ENCODE data around the gene ITGAL.
"Not testable (repeated sequence)": the region's sequence is repeated elsewhere in the genome, so short reads cannot be mapped to it uniquely, and the experiment has no call there.

ITGAL gene

GRCh38 chr16:30493941-30494488 is 21.5 kb downstream of the ITGAL start:
- no peak for DNase-seq

DNA sequence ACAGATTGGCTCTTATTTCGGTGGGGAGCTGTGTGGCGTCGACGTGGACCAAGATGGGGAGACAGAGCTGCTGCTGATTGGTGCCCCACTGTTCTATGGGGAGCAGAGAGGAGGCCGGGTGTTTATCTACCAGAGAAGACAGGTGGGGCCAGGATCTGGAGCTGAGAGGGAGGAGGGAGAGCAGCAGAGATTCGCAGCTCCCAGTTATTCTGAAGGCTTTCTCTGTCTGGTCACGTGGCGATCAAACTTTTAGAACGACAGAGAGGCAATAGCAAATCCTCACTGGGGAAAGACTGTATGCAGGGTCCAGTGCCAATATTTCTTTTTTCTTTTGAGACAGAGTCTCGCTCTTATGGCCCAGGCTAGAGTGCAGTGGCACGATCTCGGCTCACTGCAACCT is 22.2 kb downstream of the ITGAL start:
- no peak for DNase-seq

DNA sequence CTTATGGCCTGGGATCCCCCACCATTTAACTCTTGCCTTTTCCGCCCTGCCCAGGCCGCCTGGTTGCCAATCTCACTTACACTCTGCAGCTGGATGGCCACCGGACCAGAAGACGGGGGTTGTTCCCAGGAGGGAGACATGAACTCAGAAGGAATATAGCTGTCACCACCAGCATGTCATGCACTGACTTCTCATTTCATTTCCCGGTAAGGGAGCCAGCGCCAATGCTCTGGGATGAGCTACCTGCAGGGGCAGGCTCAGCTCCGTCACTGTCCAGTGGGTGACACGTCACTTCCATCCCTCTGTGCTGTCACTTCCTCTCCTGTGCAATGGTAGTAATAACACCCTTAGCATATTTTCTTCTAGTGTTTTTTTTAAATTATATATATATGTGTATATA is 26.7 kb downstream of the ITGAL start:
- DNase-seq: no peak

DNA sequence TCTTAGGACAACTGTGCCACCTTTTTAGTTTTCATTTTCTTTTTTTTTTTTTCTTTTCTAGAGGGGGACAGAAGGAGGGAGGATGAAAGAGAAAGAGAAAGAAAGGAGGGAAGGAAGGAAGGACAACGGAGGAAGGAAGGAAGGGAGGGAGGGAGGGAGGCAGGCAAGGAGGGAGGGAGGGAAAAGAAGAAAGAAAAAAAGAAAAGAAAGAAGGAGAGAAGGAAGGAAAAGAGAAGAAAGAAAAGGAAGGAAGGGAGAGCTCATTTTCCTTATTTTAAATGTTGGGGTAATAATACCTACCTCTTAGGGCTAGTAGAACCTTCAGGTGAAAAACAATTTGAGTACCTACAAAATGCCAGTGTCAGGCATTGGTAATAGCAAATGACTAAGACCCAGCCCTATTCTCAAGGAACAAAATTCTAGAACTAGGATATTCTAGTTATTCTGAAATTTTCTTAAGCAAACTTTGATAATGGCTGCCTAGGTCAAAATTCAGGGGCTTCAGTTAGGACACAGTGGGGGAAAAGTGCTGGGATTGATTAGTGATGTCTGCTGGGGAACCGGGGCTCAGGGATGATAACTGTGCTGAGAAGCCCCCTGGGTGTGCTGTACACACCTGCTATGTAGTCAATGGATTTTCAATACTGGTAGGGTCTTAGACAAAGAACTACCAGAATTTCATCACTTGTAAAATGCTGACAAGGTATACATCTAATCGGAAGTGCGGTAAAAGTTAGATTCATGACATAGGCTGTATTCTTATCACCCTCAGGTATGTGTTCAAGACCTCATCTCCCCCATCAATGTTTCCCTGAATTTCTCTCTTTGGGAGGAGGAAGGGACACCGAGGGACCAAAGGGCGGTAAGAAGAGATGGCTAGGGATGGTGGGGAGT is 31.1 kb downstream of the ITGAL start:
- DNase-seq: no peak

DNA sequence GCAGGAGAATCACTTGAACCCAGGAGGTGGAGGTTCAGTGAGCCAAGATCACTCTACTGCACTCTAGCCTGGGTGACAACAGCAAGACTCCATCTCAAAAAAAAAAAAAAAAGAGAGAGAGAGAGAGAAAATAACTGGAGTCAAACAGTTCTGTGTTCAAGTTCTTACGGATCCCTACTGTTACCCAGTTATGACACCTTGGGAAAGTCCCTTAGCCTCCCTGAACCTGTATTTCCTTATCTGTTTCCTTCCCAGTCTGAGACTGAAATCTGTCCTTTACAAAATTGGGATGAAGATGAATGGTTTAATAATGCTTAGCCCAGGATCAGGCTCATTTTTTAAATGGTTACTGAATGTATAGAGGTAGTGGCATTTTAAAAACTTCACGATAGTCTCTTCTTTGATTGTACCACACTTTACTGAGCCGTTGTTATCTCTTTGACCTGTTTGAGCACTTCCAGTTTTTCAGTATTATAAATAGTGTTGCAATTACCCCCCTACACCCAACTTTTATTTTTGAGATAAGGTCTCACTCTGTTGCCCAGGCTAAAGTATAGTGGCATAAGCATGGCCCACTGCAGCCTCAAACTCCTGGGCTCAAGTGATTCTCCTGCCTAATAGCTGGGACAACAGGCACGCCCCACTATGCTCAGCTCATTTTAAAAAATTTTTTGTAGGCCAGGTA is 36.7 kb downstream of the ITGAL start:
- DNase-seq: no peak

- no peak for DNase-seq
These were observed 37.9 kb downstream of the ITGAL start for GRCh38 chr16:30510376-30510938.

DNA sequence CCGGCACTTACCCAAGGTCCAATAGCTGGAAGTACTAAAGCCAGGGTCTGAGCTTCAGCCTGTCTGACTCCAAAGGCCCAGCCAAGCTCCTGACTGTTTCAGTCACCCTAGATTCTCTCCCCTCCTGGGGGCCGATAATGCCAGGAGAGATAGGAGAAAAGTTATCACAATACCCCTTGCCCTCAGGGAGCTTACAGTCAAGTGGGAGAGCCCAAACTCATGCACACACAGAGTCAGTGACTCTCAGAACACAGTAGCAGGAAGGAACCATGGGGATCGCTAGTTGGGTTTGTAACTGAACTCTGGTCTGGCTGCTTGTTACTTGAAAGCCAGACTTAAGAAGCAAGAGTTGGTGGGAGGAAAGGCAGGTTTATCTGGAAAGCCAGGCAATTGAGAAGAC is 39.0 kb downstream of the ITGAL start:
- no peak for DNase-seq

DNA sequence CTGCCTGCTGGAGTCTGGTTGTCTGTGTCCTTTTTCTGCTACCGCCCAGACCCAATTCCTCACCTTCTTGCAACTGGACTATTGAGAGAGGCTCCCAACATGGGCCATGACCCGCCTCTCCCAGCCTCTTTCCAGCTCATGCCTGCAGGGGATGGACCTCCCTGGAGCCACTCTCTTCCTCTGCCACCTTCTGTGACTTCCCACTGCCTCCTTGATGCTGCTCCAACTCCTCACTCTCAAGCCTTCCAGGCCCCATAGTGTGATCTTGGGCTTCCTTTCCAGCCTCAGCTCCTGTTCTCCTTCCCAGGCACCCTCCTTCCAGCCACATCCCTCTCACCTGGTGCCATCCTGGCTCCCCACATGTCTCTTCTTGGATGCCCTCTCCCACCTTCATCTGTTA is 42.7 kb downstream of the ITGAL start:
- DNase-seq: no peak

DNA sequence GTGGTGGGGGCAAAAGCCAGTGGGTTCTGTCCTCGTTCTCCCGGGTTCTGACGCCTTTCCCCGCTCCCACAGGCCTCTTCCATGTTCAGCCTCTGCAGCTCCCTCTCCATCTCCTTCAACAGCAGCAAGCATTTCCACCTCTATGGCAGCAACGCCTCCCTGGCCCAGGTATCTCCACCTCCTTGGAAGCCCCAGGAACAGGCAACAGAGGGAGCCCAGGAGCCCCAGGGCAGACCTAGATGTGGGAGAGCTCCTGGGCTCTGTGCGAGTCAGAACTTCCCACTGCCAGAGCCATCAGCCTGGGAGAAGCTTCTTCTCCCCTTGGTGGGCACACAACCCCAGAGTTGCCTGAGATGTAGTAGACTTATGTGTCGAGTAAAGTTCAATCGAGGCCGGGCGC is 46.0 kb downstream of the ITGAL start:
- DNase-seq: no peak

- DNase-seq: no peak
These were observed 46.8 kb downstream of the ITGAL start for GRCh38 chr16:30519120-30520049.

DNA sequence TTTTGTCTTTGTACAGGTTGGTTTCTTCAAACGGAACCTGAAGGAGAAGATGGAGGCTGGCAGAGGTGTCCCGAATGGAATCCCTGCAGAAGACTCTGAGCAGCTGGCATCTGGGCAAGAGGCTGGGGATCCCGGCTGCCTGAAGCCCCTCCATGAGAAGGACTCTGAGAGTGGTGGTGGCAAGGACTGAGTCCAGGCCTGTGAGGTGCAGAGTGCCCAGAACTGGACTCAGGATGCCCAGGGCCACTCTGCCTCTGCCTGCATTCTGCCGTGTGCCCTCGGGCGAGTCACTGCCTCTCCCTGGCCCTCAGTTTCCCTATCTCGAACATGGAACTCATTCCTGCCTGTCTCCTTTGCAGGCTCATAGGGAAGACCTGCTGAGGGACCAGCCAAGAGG is 48.9 kb downstream of the ITGAL start:
- no peak for DNase-seq

- DNase-seq: no peak
These were observed 49.5 kb downstream of the ITGAL start for GRCh38 chr16:30521873-30522641.

GRCh38 chr16:30522702-30523463 is 50.3 kb downstream of the ITGAL start:
- DNase-seq: not testable (repeated sequence)

DNA sequence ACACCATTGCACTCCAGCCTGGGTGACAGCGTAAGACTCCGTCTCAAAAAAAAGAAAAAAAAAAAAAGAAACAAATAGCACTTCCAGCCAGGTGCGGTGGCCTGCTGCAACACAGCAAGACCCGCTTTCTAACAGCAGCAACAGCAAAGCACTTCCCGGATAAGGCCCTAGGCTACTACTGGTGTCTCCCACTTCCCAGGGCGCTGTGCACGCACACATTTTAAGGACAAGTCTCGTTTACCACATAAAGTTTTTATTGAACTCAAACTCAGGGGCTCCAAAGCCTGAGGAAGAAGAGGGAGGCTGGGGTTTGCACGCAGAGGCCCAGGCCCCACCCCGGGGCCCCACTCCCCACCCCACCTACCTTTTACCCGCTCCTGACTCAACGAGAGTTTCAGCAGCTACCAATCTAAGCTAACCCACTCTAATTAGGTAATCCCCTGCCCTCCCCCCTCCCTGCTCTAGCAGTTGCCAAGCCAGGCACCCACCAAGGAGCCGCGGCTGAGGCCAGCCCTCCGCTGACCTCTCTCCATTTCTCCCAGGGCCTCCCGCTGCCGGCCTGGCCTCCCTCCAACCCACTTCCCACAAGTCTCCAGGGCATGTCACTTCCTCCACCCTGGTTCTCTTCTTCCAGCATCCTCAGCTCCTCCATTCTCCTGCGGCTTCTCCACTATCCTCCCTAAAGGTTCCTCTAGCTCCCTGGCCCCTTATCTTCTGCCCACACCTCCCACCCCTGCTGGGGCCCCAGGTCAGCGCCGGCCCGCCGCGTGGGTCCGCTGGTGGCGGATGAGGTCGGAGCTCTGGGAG is 51.4 kb downstream of the ITGAL start:
- DNase-seq: no peak

GRCh38 chr16:30524575-30525568 is 52.3 kb downstream of the ITGAL start:
- no peak for DNase-seq

DNA sequence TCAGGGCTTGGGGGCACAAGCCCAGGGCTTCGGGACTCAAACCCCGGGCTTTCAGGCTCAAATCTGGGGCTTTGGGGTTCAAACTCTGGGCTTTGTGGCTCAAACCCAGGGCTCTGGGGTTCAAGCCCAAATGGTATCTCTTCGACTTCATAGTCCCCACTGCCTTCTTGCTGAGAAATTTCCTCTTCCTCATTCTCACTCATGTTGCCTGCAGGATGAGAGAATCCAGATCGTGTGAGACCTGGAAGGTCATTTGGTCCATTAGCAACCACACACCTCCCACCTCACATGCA is 53.2 kb downstream of the ITGAL start:
- DNase-seq: no peak

DNA sequence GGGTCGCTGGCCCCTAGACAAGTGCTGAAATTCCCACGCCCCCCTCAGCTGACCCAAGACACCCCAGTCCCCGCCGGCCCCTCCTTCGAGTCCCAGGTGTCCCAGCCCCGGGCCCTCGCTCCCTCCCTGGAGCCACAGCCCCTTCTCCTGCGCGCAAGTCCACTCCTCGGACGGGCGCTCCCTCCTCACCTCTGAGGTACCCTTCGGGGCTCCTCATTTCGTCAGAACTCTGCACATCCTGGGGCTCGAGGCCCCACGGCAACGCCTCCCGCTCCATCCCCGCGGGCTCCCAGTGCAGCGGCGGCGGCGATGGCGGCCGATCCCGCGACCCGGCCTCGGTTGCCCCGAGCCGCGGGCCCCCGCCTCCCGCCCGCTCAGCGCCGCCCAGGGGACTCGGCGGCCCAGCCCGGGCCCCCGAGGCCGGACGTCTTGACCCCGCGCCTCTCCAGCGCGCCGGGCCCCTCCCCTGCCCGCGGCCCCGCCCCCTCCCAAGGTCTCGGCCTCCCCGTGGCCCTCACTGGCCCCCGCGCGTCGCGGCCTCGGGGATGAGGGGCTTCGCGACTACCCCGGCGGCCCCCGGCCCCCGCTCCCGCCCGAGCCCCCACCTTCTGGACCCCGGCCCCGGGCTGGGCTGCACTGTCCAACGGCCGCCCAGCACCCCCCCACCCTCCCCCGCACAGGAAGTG is 53.7 kb downstream of the ITGAL start, which contains the start of gene ZNF768:
Gene ZNF768, minus strand, starts transcription at position 430 of the 686 bp plus-strand sequence. Its CDS starts 153 bp downstream, at position 277.
- peak; percentile 70 for DNase-seq

Measured in NCI-H510A treated with DMSO at 0.1 percent for 48 hours (cell line).